Prostate gland (tissue), 2 donors: ENCODE results near the gene TFAP2E.

Experiments used
- POLR2A ChIP-seq: fragments of 450-650 bp; IDR thresholded peaks from one replicate; pipeline ENCODE4 v1.6.1; 2016; ENCODE audit warnings: antibody characterized with exemption, mild to moderate bottlenecking
- TF ChIP-seq, protein P1 (sequence below), 4 experiments: fragments of 200-600 bp in 2 of 4; fragments of 450-650 bp in 2 of 4; sonication (generic) in 2 of 4; IDR thresholded peaks; 1 replicate in 3 of 4; 2 replicates in 1 of 4; pipeline ENCODE4 v1.5.1; 2016 to 2019; ENCODE audit warnings: antibody characterized with exemption in 4 of 4, mild to moderate bottlenecking in 2 of 4, moderate library complexity in 2 of 4

DNA sequence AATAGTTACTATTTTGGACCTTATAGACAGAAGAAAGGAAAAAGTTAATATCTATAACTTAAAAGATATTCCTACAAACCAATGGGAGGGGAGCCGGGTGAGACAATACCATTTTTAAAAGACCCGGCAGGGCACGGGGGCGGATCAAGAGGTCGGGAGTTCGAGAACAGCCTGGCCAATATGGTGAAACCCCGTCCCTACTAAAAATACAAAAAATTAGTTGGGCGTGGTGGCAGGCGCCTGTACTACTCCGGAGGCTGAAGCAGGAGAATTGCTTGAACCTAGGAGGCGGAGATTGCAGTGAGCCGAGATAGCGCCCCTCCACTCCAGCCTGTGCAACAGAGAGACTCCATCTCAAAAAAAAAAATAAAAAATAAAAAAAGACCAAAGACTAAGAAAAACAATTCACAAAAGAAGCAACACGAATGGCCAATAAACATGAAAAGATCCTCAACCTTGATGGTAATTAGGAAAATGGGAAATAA is 69.4 kb downstream of the TFAP2E start:
- TF ChIP-seq, protein P1, sequence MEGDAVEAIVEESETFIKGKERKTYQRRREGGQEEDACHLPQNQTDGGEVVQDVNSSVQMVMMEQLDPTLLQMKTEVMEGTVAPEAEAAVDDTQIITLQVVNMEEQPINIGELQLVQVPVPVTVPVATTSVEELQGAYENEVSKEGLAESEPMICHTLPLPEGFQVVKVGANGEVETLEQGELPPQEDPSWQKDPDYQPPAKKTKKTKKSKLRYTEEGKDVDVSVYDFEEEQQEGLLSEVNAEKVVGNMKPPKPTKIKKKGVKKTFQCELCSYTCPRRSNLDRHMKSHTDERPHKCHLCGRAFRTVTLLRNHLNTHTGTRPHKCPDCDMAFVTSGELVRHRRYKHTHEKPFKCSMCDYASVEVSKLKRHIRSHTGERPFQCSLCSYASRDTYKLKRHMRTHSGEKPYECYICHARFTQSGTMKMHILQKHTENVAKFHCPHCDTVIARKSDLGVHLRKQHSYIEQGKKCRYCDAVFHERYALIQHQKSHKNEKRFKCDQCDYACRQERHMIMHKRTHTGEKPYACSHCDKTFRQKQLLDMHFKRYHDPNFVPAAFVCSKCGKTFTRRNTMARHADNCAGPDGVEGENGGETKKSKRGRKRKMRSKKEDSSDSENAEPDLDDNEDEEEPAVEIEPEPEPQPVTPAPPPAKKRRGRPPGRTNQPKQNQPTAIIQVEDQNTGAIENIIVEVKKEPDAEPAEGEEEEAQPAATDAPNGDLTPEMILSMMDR (IDR thresholded peaks at IDR 0.05): no peak
- TF ChIP-seq POLR2A: no peak
